ENCODE measurements around the gene AFMID.
"Not testable (repeated sequence)": the region's sequence is repeated elsewhere in the genome, so short reads cannot be mapped to it uniquely, and the experiment has no call there.

Gene AFMID

GRCh38 chr17:78238823-78239488 is 51.8 kb downstream of the AFMID start:
- DNase-seq (ENCODE audit: low read depth in 2 of 2): no peak

GRCh38 chr17:78239489-78239931 is 52.3 kb downstream of the AFMID start:
- no peak for DNase-seq (ENCODE audit: low read depth in 2 of 2)

- no peak for DNase-seq (ENCODE audit: low read depth in 2 of 2)
These were observed 53.0 kb downstream of the AFMID start for GRCh38 chr17:78240012-78240655.

GRCh38 chr17:78240839-78241238 is 53.7 kb downstream of the AFMID start:
- DNase-seq (ENCODE audit: low read depth in 2 of 2): no peak

- no peak for DNase-seq (ENCODE audit: low read depth in 2 of 2)
These were observed 54.3 kb downstream of the AFMID start for GRCh38 chr17:78241277-78242023.

- DNase-seq (ENCODE audit: low read depth in 2 of 2): no peak
These were observed 55.0 kb downstream of the AFMID start for GRCh38 chr17:78242024-78242742.

- no peak for DNase-seq (ENCODE audit: low read depth in 2 of 2)
These were observed 60.1 kb downstream of the AFMID start for GRCh38 chr17:78247304-78247703.

GRCh38 chr17:78248051-78248914 is 61.1 kb downstream of the AFMID start:
- no peak for DNase-seq (ENCODE audit: low read depth in 2 of 2)

- no peak for DNase-seq (ENCODE audit: low read depth in 2 of 2)
These were observed 62.1 kb downstream of the AFMID start for GRCh38 chr17:78249074-78249817.

- DNase-seq (ENCODE audit: low read depth in 2 of 2): no peak
These were observed 63.0 kb downstream of the AFMID start for GRCh38 chr17:78249818-78250806.

GRCh38 chr17:78250891-78251772 is 64.0 kb downstream of the AFMID start:
- DNase-seq (ENCODE audit: low read depth in 2 of 2): peak; percentile 60 to 72

- DNase-seq (ENCODE audit: low read depth in 2 of 2): no peak
These were observed 64.6 kb downstream of the AFMID start for GRCh38 chr17:78251773-78252103.

GRCh38 chr17:78252111-78252634 is 65.0 kb downstream of the AFMID start:
- DNase-seq (ENCODE audit: low read depth in 2 of 2): peak; percentile 25 to 52

GRCh38 chr17:78252701-78253635 is 65.8 kb downstream of the AFMID start:
- DNase-seq (ENCODE audit: low read depth in 2 of 2): no peak

GRCh38 chr17:78253636-78253945 is 66.4 kb downstream of the AFMID start:
- DNase-seq (ENCODE audit: low read depth in 2 of 2): not testable (repeated sequence)

- peak; percentile 64 to 66 for DNase-seq (ENCODE audit: low read depth in 2 of 2)
These were observed 66.9 kb downstream of the AFMID start for GRCh38 chr17:78253946-78254672.
